GM21526 (cell line): Measurements from ENCODE around the gene NAMPT.
A peak's percentile ranks its signal among the peaks of the same experiment; 100 is the strongest.
"Not testable (repeated sequence)": the region's sequence is repeated elsewhere in the genome, so short reads cannot be mapped to it uniquely, and the experiment has no call there.

Experiments used
- ATAC-seq: cut with Tn5 transposase; IDR thresholded peaks from one replicate; pipeline ENCODE4 v1.9.1; 2021; ENCODE audit warnings: moderate library complexity; ENCODE audit not compliant: unreplicated experiment, low FRiP score

The NAMPT gene

DNA sequence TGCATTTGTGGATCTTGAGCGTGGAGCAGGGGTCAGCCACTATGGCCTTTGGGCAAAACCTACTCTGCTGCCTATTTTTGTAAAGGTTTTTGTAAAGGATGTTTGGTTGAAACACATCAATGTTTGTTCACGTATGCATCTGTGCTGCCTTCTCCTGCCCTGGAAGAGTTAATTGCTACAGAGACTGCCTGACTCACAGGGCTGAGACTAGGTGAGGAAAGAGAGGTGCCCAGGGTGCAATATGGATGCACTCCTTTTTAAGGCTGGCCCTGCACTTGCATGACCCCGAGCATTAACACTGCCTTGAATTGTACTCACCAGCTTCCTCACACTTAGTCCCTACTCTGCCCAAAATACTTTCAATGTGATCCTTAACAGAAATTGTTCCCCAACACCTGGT is 20.9 kb upstream of the NAMPT start:
- ATAC-seq, result no peak

DNA sequence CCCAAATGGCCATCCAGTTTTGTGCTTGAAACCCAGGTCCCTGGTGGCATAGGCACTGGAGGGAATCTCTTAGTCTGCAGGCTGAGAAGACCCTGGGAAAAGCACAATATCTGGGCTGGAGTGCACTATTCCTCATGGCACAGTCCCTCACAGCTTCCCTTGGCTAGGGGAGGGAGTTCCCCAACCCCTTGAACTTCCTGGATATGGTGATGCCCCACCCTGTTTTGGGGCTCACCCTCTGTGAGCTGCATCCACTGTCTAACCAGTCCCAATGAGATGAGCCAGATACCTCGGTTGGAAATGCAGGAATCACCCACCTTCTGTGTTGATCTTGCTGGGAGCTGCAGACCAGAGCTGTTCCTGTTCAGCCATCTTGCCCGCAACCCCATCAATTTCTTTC is 19.8 kb upstream of the NAMPT start:
- ATAC-seq, result no peak

DNA sequence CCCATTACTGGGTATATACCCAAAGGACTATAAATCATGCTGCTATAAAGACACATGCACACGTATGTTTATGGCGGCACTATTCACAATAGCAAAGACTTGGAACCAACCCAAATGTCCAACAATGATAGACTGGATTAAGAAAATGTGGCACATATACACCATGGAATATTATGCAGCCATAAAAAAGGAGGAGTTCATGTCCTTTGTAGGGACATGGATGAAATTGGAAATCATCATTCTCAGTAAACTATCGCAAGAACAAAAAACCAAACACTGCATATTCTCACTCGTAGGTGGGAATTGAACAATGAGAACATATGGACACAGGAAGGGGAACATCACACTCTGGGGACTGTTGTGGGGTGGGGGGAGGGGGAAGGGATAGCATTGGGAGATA is 13.8 kb upstream of the NAMPT start:
- ATAC-seq, result not testable (repeated sequence)

DNA sequence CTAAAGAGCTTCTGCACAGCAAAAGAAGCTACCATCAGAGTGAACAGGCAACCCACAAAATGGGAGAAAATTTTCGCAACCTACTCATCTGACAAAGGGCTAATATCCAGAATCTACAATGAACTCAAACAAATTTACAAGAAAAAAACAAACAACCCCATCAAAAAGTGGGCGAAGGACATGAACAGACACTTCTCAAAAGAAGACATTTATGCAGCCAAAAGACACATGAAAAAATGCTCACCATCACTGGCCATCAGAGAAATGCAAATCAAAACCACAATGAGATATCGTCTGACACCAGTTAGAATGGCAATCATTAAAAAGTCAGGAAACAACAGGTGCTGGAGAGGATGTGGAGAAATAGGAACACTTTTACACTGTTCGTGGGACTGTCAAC is 13.4 kb upstream of the NAMPT start:
- ATAC-seq, result not testable (repeated sequence)

- no peak for ATAC-seq
Measured at GRCh38 chr7:106294334-106294733, 9.6 kb upstream of the NAMPT start.

GRCh38 chr7:106291247-106291646 is 6.5 kb upstream of the NAMPT start:
- ATAC-seq, result no peak

GRCh38 chr7:106290319-106290718 is 5.5 kb upstream of the NAMPT start:
- no peak for ATAC-seq

- ATAC-seq, result no peak
Measured at GRCh38 chr7:106289848-106290247, 5.1 kb upstream of the NAMPT start.

- ATAC-seq, result no peak
Measured at GRCh38 chr7:106288263-106288662, 3.5 kb upstream of the NAMPT start.

GRCh38 chr7:106287786-106288185 is 3.0 kb upstream of the NAMPT start:
- ATAC-seq, result no peak

- peak; percentile 35 for ATAC-seq
Measured at GRCh38 chr7:106285855-106286492, 1.2 kb upstream of the NAMPT start.

GRCh38 chr7:106285051-106285854 is 470 bp upstream of the NAMPT start:
- peak; percentile 74 for ATAC-seq

DNA sequence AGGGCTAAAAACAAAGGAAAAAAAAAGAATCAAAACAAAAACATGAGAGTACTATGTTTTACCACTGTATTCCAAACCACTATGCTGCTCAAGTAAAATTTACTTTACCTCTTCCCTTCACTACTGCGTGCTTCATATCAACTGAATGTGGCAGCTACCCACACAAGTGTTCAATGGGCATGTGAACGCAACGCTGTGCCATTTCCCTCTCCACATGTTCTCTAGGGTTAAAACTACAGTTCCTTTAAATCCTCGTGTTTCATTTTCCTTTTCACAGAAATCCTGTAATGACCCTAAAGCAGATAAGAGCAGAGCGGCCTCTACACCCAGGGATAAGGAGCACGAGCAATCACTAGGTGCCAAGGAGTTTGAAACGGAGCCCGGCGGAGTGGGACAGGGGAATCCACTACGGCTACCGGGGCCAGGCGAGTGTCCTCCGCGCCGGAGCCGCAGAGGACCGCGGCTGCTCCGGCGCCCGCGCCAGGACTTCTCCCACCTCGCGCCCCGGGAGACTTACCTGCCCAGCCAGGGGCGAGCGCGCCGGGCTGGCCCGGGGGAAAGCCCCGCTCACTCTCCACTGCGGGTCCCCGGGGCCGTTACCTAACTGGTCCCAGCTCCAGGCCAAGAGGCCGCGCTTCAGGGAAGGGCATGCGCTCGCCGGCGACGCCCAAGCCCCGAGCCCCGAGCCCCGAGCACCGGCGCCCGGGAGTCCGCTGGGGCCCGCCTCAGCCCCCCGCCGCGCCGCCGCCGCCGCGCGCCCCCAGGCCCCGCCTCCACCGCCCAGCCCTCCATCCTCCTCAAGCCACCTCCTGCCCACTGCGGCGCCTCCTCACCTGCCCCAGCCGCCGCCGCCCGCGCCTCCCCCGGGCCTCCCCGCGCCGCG is 711 bp downstream of the NAMPT start:
- ATAC-seq, result peak; percentile 7

DNA sequence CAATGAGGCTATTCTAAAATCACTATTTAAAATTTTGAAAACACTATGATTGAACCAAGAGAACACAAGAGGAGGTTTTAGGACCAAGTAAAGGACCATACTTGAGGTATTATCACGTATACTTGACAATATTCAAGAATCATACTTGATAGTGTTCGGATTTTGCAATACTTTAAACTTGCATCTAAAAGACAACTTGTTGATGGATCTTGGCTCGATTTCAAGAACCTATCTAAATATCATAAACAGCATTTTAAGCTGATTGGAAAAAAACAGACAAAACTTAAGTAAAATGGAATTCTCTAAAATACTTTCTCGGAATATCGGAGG is 1.3 kb downstream of the NAMPT start:
- ATAC-seq, result no peak

- ATAC-seq, result no peak
Measured at GRCh38 chr7:106282852-106283251, 1.9 kb downstream of the NAMPT start.

GRCh38 chr7:106282390-106282789 is 2.4 kb downstream of the NAMPT start:
- no peak for ATAC-seq

GRCh38 chr7:106281585-106282318 is 3.0 kb downstream of the NAMPT start:
- no peak for ATAC-seq

DNA sequence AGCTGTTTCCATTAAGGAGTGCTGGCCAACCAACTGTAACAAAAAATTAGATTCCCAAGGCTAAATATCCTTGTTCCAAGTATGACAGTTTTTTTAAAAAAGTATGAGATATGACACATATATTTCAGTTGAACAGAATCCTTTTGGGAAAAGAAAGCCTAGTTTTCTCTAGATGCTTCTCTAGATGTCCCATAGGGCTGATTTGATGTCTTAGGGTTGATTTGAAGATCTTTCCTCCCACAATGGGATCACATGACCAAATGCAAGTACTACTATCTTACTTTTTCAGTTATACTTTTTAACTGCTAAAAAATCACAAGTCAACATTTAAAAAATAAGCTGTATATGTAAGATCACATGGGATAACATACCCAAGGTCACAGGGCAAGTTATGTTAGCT is 3.7 kb downstream of the NAMPT start:
- ATAC-seq, result no peak

GRCh38 chr7:106279425-106280197 is 5.2 kb downstream of the NAMPT start:
- ATAC-seq, result no peak

DNA sequence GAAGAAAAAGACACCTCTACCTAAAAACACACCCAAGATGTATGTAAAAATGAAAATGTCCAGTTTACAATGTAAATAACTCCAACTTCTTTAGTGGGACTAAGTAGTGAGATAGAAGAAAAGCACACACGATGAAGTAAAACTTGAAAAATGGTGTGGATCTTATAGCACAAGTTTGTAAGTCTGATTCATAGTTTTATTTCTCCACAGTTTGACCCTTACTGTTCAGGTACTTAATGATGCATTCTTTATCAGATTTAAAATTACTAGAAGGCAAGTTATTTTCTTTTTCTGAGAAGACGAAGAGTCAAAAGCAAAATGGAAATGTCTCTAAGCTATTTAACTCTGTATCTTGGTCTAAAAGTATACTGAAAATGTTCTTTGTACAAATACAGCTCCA is 6.1 kb downstream of the NAMPT start:
- ATAC-seq, result no peak
